ENCODE results near the gene MYL6.

MYL6 gene

DNA sequence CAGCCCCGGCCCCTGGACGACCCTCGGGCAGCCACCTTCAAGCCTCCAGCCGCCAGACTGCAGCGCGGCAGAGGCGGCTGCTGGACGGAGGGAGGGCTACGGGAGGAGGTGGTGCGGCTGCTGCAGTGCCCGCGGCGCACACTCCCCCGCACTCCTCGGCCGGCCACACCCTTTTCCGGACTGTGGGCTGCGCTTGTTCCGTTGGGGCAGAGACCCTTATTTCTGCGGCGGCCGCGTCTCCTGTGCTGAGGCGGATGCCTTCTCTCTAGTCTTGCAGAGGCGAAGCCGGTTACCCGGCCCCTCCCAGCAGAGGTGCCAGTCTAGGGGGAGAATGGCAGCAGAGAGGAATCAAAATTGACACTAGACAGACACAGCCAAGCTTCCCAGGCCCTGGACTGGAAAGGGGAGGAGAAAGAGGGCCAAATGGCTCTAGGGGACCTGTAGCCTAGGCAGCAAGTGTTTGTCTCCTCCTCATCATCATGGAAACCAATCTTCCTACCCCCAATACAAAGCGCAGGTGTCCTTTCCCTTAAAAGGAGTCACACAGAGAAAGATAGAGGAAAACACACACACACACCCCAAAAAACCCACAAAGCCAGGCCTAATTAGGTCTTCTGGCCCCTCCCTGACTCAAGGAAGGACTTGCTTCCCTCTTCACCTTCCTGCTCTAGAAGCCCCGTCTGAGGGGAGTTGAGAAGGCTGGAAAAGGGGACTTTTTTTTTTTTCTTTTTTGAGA lies 28.8 kb upstream of the MYL6 start:
- peak; percentile 70 for DNase-seq (ENCODE audit: low read depth)

DNA sequence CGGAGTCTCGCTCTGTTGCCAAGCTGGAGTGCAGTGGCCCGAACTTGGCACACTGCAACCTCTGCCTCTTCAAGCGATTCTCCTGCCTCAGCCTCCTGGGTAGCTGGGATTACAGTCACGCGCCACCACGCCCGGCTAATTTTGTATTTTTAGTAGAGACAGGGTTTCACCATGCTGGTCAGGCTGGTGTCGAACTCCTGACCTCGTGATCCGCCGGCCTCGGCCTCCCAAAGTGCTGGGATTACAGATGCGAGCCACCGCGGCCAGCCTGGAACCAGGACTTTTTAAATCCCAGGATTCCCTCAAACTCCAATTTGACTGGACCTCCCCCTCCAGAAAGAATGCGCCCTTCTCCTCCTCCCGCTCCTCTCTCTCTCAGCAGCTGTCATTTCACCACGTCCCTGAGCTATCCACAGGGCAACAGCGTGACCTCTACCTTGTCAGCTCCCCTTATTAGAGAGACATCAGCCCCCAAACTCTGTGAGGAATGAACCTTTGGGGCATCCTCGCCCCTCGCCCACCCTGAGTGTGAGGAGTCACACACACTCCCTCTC lies 28.1 kb upstream of the MYL6 start:
- no peak for DNase-seq (ENCODE audit: low read depth)

GRCh38 chr12:56130876-56131275 lies 27.3 kb upstream of the MYL6 start:
- DNase-seq (ENCODE audit: low read depth) = no peak

GRCh38 chr12:56134897-56135296 lies 23.3 kb upstream of the MYL6 start:
- no peak for DNase-seq (ENCODE audit: low read depth)

GRCh38 chr12:56137853-56138571 lies 20.1 kb upstream of the MYL6 start:
- no peak for DNase-seq (ENCODE audit: low read depth)

DNA sequence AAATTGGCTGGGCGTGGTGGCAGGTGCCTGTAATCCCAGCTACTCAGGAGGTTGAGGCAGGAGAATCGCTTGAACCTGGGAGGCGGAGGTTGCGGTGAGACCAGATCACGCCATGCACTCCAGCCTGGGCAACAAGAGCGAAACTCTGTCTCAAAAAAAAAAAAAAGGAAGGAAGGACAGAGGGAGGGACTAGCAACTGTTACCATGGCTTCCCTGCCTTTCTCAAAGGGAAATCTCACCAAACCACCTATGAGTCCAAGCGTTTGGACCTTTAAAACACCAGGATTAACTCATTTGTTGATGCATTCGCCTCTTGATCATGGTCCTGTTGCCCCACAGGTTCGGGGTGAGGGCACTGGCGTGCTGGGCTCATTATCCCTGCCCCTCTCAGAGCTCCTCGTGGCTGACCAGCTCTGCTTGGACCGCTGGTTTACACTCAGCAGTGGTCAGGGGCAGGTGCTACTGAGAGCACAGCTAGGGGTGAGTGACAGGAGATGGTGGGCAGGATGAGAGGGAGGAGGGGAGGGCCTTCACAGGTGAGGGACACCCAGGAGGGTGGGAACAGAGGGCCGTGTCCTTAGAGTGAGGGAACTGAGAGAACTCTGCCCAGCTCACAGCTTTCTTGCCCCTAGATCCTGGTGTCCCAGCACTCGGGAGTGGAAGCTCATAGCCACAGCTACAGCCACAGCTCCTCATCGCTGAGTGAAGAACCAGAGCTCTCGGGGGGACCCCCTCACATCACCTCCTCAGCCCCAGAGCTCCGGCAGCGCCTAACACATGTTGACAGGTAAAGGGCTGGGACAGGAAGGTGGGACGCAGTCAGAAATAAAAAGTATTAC lies 16.0 kb upstream of the MYL6 start:
- no peak for DNase-seq (ENCODE audit: low read depth)

DNA sequence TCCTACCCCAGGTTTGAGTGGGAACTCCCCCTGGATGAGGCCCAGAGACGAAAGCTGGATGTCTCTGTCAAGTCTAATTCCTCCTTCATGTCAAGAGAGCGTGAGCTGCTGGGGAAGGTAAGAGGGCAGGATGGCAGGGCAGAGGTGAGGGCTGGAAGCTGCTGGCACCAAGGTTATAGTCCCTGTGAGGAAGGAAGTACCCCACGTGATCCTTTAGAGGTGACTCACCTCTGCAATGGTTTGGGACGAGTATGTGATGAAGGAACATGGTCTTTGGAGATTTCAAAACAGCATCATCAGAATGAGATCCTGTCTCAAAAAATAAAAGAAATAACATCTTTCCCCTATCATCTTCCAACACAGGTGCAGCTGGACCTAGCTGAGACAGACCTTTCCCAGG lies 14.9 kb upstream of the MYL6 start:
- no peak for DNase-seq (ENCODE audit: low read depth)

GRCh38 chr12:56143870-56144269 lies 14.3 kb upstream of the MYL6 start:
- no peak for DNase-seq (ENCODE audit: low read depth)

- DNase-seq (ENCODE audit: low read depth) = no peak
These were observed 12.9 kb upstream of the MYL6 start for GRCh38 chr12:56145217-56145616.

DNA sequence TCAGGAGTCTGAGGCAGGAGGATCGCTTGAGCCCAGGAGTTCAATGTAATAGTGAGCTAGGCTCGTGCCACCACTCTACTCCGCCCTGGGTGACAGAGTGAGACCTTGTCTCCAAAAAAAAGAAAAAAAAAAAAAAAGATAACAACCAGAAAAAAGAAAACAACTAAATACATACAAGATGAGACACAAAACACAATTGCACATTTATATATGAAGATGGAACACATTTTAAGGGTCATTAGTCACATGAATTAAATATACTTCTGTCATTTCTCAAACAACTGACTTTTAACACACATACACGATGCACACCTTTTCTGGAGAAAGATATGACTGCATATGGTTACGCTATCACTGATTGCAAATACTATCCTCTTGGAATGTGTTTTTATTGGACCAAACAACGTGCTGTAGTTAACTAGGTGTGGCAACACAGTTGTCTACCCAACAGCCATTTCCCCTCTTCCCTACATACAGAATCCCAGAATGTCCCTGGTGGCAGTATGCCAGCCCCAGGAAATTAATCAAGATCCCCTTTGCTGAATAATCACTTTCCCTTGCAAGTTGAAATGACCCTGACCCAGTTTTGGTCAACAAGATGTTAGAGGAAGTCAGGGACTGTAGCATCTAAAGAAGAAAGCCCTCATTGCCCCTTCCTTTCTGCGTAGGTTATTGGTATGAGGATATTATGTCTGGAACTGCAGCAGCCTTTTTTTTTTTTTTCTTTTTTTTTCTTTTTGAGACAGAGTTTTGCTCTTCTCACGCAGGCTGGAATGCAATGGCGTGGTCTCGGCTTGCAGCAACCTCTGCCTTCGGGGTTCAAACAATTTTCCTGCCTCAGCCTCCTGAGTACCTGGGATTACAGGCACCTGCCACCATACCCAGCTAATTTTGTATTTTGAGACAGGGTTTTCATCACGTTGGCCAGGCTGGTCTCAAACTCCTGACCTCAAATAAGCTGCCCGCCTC lies 11.4 kb upstream of the MYL6 start:
- no peak for DNase-seq (ENCODE audit: low read depth)

GRCh38 chr12:56150563-56150962 lies 7.6 kb upstream of the MYL6 start:
- peak; percentile 30 for DNase-seq (ENCODE audit: low read depth)

- DNase-seq (ENCODE audit: low read depth) = no peak
These were observed 6.5 kb upstream of the MYL6 start for GRCh38 chr12:56151672-56152131.

GRCh38 chr12:56152132-56152755 lies 5.9 kb upstream of the MYL6 start, which contains the start of gene MYL6B:
Gene MYL6B, plus strand, starts transcription at chr12:56152587. Its CDS starts 1,332 bp downstream, at chr12:56153919.
- peak; percentile 92 for DNase-seq (ENCODE audit: low read depth)

- no peak for DNase-seq (ENCODE audit: low read depth)
These were observed 5.1 kb upstream of the MYL6 start for GRCh38 chr12:56152756-56153677.

DNA sequence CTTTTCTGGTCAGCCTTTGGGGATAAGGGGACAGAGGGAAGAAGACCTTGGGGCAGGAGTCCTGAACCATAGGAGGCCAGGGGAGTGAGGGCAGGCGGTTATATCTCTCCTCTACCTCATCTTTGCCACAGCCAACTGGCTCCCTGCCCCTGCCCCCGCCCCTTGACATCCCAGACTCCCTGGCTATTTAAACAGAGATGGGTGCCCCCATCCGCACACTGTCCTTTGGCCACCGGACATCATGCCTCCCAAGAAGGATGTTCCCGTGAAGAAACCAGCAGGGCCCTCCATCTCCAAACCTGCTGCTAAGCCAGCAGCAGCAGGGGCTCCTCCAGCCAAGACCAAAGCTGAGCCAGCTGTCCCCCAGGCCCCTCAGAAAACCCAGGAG lies 4.5 kb upstream of the MYL6 start:
- no peak for DNase-seq (ENCODE audit: low read depth)

- no peak for DNase-seq (ENCODE audit: low read depth)
These were observed 3.9 kb upstream of the MYL6 start for GRCh38 chr12:56154246-56154771.

GRCh38 chr12:56154818-56155217 lies 3.3 kb upstream of the MYL6 start:
- DNase-seq (ENCODE audit: low read depth) = no peak

GRCh38 chr12:56155256-56155845 lies 2.8 kb upstream of the MYL6 start:
- DNase-seq (ENCODE audit: low read depth) = no peak
